Liver (tissue), 9 donors: ENCODE data around the gene LSM12. TPM values are rescaled to one million over a fixed set of nuclear protein-coding genes. Genes with fewer than 3 reads are reported as not detected.

Experiments
- DNase-seq: peaks from one replicate; pipeline ENCODE4 v3.0.0-alpha.2; 2017; ENCODE audit warnings: low spot score
- H3K27ac ChIP-seq, 2 donors: one replicate each; pipeline ENCODE4 v1.7.0; 2013; ENCODE audit warnings: inconsistent platforms in 2 of 2, low read length in 2 of 2, control low read depth in 1 of 2, low read depth in 1 of 2, mild to moderate bottlenecking in 1 of 2
- H3K27me3 ChIP-seq, 4 donors: one replicate each; pipeline versions ENCODE4 v1.6.1 to v1.7.0; 2013; ENCODE audit warnings: low read length in 3 of 4, inconsistent platforms in 1 of 4, mild to moderate bottlenecking in 1 of 4, moderate library complexity in 1 of 4; ENCODE audit not compliant: control insufficient read depth in 4 of 4, insufficient read depth in 4 of 4
- H3K36me3 ChIP-seq, 4 donors: one replicate each; pipeline versions ENCODE4 v1.6.1 to v1.7.0; 2013; ENCODE audit warnings: low read length in 3 of 4, mild to moderate bottlenecking in 3 of 4, low read depth in 1 of 4, moderate library complexity in 1 of 4; ENCODE audit not compliant: control insufficient read depth in 4 of 4, insufficient read depth in 3 of 4
- H3K4me1 ChIP-seq, 4 donors: one replicate each; pipeline versions ENCODE4 v1.6.1 to v1.7.0; 2013; ENCODE audit warnings: low read length in 3 of 4, mild to moderate bottlenecking in 3 of 4, moderate library complexity in 1 of 4; ENCODE audit not compliant: control insufficient read depth in 4 of 4, insufficient read depth in 4 of 4
- H3K4me3 ChIP-seq, 3 donors: one replicate each; pipeline versions ENCODE4 v1.6.1 to v1.7.0; 2013; ENCODE audit warnings: low read length in 3 of 3, control low read depth in 1 of 3, low read depth in 1 of 3, mild to moderate bottlenecking in 1 of 3
- H3K9ac ChIP-seq, 2 donors: one replicate each; pipeline ENCODE4 v1.7.0; 2013; ENCODE audit warnings: low read length in 2 of 2, mild to moderate bottlenecking in 2 of 2, moderate library complexity in 2 of 2, control low read depth in 1 of 2, low read depth in 1 of 2
- H3K9me3 ChIP-seq, 4 donors: one replicate each; pipeline versions ENCODE4 v1.6.1 to v1.7.0; 2013; ENCODE audit warnings: low read length in 3 of 4; ENCODE audit not compliant: control insufficient read depth in 4 of 4
- EGR1 ChIP-seq, 2 donors: IDR thresholded peaks; 2 replicates each; pipeline ENCODE4 v1.6.1; 2016 to 2018; ENCODE audit warnings: antibody characterized with exemption in 2 of 2, low read depth in 2 of 2
- FOXA1 ChIP-seq: IDR thresholded peaks from 2 replicates; pipeline ENCODE4 v1.6.1; 2016; ENCODE audit warnings: antibody characterized with exemption
- FOXA2 ChIP-seq: IDR thresholded peaks from 2 replicates; pipeline ENCODE4 v1.6.1; 2016; ENCODE audit warnings: antibody characterized with exemption
- HNF4A ChIP-seq, 2 donors: conservative IDR thresholded peaks; 2 replicates each; pipeline ENCODE4 v1.6.1; 2016; ENCODE audit warnings: antibody characterized with exemption in 2 of 2, mild to moderate bottlenecking in 2 of 2
- NR2F2 ChIP-seq: IDR thresholded peaks from 2 replicates; pipeline ENCODE4 v1.6.1; 2016; ENCODE audit warnings: antibody characterized with exemption
- RAD21 ChIP-seq, 2 donors: IDR thresholded peaks; 2 replicates each; pipeline ENCODE4 v1.6.1; 2016; ENCODE audit warnings: antibody characterized with exemption in 2 of 2, mild to moderate bottlenecking in 2 of 2
- RXRA ChIP-seq, 2 donors: IDR thresholded peaks; 2 replicates each; pipeline ENCODE4 v1.6.1; 2017 to 2018; ENCODE audit warnings: antibody characterized with exemption in 2 of 2, mild to moderate bottlenecking in 1 of 2
- TAF1 ChIP-seq: conservative IDR thresholded peaks from 2 replicates; pipeline ENCODE4 v1.6.1; 2016; ENCODE audit warnings: antibody characterized with exemption, mild to moderate bottlenecking
- YY1 ChIP-seq: IDR thresholded peaks from 2 replicates; pipeline ENCODE4 v1.6.1; 2016; ENCODE audit warnings: antibody characterized with exemption, mild to moderate bottlenecking
- WGBS: extraction: QIAGEN DNeasy Blood & Tissue Kit; methylation state at CpG from one replicate; pipeline ENCODE4 v1.1.7; 2013; 5-methylcytosine and 5-hydroxymethylcytosine counted together
- polyA plus RNA-seq, 2 donors: library from polyadenylated mRNA; stranded (reverse) in 1 of 2; unstranded in 1 of 2; fragments of 200-250 nt in 1 of 2; fragments of >200 nt in 1 of 2; fragmentation: Nextera tagmentation in 1 of 2; extraction: Ambion mirVana in 1 of 2; gene quantifications; one replicate each; pipeline versions ENCODE4 v1.2.1 to v1.2.3, GENCODE V29; 2013 to 2015
- total RNA-seq, 2 donors: library from RNA; depleted of rRNA; stranded (reverse); fragments of >200 nt; gene quantifications; one replicate each; pipeline ENCODE4 v1.2.3, GENCODE V29; 2014
- TF ChIP-seq, protein P1 (sequence below): IDR thresholded peaks from 2 replicates; pipeline ENCODE4 v1.6.1; 2016; ENCODE audit warnings: antibody characterized with exemption
- TF ChIP-seq, protein P2 (sequence below): fragments of 150-350 bp; IDR thresholded peaks from 2 replicates; pipeline ENCODE4 v1.5.1; 2017; ENCODE audit warnings: improper control_type of control experiment, low read depth, low read length; ENCODE audit not compliant: missing input control
- TF ChIP-seq, protein P3 (sequence below): IDR thresholded peaks from 2 replicates; pipeline ENCODE4 v1.6.1; 2016; ENCODE audit warnings: antibody characterized with exemption
- donor health status: healthy.
- donor health status: healthy.
- donor health status: healthy.
- donor health status: healthy.
- donor health status: healthy.

The LSM12 gene
- total and polyA plus RNA-seq, 4 donors, result 12.1 to 31.9 (median 15.1) TPM

DNA sequence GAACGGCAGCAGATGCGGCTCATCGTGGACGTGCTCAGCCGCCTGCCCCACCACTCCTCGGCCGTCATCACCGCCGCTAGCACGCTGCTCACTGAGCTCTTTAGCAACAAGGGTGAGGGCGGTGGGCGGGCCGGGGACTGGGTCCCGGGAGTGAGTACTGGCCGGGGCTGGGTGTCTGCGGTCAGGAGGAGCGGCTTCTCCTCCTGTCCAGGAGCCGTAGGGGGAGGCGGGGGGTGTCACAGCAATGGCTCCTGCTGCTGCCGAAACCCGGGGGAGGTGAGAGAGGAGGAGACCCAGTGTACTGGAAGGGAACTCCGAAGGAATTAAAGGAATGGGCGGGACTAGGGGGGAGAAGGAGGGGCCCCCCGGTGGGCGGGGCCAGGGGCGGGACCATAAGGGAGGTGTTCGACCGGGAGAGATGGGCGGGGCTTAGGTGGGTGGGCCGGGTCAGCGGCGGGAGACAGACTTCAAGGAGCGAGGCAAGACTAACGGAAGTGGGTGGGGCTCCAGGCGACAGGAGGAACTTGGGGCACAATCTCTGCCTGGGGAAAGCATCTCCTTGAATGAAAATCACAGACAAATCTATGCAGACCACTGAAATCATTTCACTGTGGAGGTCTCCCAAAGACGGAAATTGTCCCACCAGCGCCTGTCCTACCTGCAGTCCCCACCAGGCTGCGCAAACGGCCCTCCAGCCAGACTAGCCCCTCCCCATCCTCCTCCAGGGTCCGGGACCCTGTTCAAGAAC is 59.7 kb downstream of the LSM12 start (continued):
- TF ChIP-seq, protein P1, sequence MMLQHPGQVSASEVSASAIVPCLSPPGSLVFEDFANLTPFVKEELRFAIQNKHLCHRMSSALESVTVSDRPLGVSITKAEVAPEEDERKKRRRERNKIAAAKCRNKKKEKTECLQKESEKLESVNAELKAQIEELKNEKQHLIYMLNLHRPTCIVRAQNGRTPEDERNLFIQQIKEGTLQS, result no peak
- TF ChIP-seq, protein P2, sequence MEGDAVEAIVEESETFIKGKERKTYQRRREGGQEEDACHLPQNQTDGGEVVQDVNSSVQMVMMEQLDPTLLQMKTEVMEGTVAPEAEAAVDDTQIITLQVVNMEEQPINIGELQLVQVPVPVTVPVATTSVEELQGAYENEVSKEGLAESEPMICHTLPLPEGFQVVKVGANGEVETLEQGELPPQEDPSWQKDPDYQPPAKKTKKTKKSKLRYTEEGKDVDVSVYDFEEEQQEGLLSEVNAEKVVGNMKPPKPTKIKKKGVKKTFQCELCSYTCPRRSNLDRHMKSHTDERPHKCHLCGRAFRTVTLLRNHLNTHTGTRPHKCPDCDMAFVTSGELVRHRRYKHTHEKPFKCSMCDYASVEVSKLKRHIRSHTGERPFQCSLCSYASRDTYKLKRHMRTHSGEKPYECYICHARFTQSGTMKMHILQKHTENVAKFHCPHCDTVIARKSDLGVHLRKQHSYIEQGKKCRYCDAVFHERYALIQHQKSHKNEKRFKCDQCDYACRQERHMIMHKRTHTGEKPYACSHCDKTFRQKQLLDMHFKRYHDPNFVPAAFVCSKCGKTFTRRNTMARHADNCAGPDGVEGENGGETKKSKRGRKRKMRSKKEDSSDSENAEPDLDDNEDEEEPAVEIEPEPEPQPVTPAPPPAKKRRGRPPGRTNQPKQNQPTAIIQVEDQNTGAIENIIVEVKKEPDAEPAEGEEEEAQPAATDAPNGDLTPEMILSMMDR, result peak; percentile 37
- TF ChIP-seq FOXA2 (no peak), TAF1 (peak; percentile 25), YY1 (peak; percentile 72), FOXA1 (no peak)
- TF ChIP-seq, protein P3, sequence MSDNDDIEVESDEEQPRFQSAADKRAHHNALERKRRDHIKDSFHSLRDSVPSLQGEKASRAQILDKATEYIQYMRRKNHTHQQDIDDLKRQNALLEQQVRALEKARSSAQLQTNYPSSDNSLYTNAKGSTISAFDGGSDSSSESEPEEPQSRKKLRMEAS, result no peak

DNA sequence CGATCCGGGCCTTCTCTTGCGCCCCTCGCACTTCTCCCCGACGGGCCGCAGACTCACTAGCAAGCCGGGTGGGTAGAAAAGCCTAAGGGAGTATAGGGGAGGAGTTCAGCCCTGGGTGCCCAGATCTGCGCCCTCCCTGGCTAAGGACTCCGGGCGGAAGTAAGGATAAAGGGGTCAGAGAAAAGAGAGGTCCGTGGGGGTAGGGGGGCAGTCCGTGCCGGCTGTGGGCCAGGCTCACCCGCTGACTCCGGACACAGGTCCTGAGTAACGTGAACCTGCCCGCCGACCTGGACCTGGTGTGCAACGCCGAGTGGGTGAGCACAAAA is 60.2 kb downstream of the LSM12 start:
- H3K27me3 ChIP-seq, result no peaks in the 10 kb centered on the region
- no peak for DNase-seq
- H3K4me3 ChIP-seq, result peak overlapping the region; percentile 78 to 90 (median 81)
- no peaks in the 10 kb centered on the region for H3K9me3 ChIP-seq
- H3K4me1 ChIP-seq, result peaks cover 21 to 77% (median 58%) of the 10 kb centered on the region in 4 donors
- TF ChIP-seq RAD21 (IDR thresholded peaks at IDR 0.05) (no peak), FOXA1 (no peak), EGR1 (IDR thresholded peaks at IDR 0.05; ENCODE audit: low read depth in 2 of 2) (no peak), NR2F2 (no peak)
- TF ChIP-seq, protein P1, result no peak
- TF ChIP-seq, protein P2, result no peak
- peak overlapping the region; percentile 94 to 98 for H3K27ac ChIP-seq
- under 1% methylated on average over 21 of the region's 21 CpGs for WGBS
- peak overlapping the region in 1 of 2 donors; percentile 56 for H3K9ac ChIP-seq
- peaks cover 4 to 17% (median 13%) of the 10 kb centered on the region in 4 donors for H3K36me3 ChIP-seq

DNA sequence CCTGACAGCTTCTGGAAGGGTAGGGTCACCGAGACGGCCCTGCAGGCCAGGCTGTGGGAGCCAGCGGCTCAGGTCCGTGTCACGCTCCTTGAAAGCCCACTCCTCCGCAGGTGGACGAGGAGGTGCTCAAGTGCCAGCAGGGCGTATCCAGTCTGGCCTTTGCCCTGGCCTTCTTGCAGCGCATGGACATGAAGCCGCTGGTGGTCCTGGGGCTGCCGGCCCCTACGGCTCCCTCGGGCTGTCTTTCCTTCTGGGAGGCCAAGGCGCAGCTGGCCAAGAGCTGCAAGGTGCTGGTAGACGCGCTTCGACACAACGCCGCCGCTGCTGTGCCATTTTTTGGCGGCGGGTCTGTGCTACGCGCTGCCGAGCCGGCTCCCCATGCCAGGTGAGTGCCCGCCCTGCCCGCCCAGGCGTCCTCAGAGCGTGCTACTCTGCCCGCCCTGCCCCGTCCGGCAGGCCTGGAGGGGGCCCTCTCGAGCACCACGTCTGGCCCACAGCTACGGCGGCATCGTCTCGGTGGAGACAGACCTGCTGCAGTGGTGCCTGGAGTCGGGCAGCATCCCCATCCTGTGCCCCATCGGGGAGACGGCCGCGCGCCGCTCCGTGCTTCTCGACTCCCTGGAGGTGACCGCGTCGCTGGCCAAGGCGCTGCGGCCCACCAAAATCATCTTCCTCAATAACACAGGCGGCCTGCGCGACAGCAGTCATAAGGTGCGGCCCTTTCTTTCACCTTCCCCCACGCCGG is 60.8 kb downstream of the LSM12 start:
- no peak for DNase-seq
- TF ChIP-seq HNF4A (conservative IDR thresholded peaks at IDR 0.05) (peak in 1 of 2 donors; percentile 2), RXRA (IDR thresholded peaks at IDR 0.05) (no peak)
- peak overlapping the region in 1 of 2 donors; percentile 68 for H3K9ac ChIP-seq
- peaks cover 4 to 17% (median 13%) of the 10 kb centered on the region in 4 donors for H3K36me3 ChIP-seq
- peak overlapping the region; percentile 78 to 90 (median 81) for H3K4me3 ChIP-seq
- 1% methylated on average over 59 of the region's 59 CpGs for WGBS
- peaks cover 21 to 79% (median 58%) of the 10 kb centered on the region in 4 donors for H3K4me1 ChIP-seq
- no peaks in the 10 kb centered on the region for H3K9me3 ChIP-seq
- H3K27me3 ChIP-seq, result no peaks in the 10 kb centered on the region
- peak overlapping the region; percentile 94 to 98 for H3K27ac ChIP-seq
